LoVo (cell line): ENCODE data around the gene IFNA14.
"Not testable (repeated sequence)": the region's sequence is repeated elsewhere in the genome, so short reads cannot be mapped to it uniquely, and the experiment has no call there.

Experiments
- DNase-seq: peaks from one replicate; pipeline ENCODE4 v3.0.0-alpha.2; 2016; ENCODE audit warnings: low spot score

Gene IFNA14

GRCh38 chr9:21213411-21214326 lies 26.1 kb downstream of the IFNA14 start:
- not testable (repeated sequence) for DNase-seq

- not testable (repeated sequence) for DNase-seq
Observed at GRCh38 chr9:21212160-21212559, 27.6 kb downstream of the IFNA14 start.

GRCh38 chr9:21210782-21211181 lies 29.0 kb downstream of the IFNA14 start:
- DNase-seq: not testable (repeated sequence)

GRCh38 chr9:21210311-21210710 lies 29.5 kb downstream of the IFNA14 start:
- DNase-seq: no peak

- not testable (repeated sequence) for DNase-seq
Observed at GRCh38 chr9:21207043-21207442, 32.8 kb downstream of the IFNA14 start, which contains the start of gene IFNA10. Gene IFNA10, minus strand, starts transcription at chr9:21207143. Its CDS starts 46 bp downstream, at chr9:21207097.

- no peak for DNase-seq
Observed at GRCh38 chr9:21205204-21205603, 34.6 kb downstream of the IFNA14 start.

- DNase-seq: not testable (repeated sequence)
Observed at GRCh38 chr9:21202105-21202504, 37.7 kb downstream of the IFNA14 start, which contains the start of gene IFNA7. Gene IFNA7, minus strand, starts transcription at chr9:21202205. Its CDS starts 40 bp downstream, at chr9:21202165.

GRCh38 chr9:21194867-21195776 lies 44.7 kb downstream of the IFNA14 start:
- DNase-seq: not testable (repeated sequence)
